HepG2 (cell line): ENCODE data around the gene FRMD4A. TPM values are rescaled to one million over a fixed set of nuclear protein-coding genes. Genes with fewer than 3 reads are reported as not detected.

ENCODE experiments used
- ATAC-seq: fragments of 200-7000 bp; cut with Tn5 transposase; 3 replicates; pipeline ENCODE4 v1.9.1; 2020; ENCODE audit warnings: mild to moderate bottlenecking, moderate library complexity
- BruUV-seq: library from RNA; stranded (reverse); fragments of 400-500 nt; replicated peaks from 2 replicates; lab custom pipeline; 2021; lab: Mats Ljungman, UMichigan
- CTCF ChIA-PET: fragments of 300-600 bp; formaldehyde crosslinking; extraction: SDS; loops from one replicate; lab custom pipeline; 2021; ENCODE audit warnings: low total read pairs, inconsistent platforms, low intra/inter-chr PET ratio; lab: Yijun Ruan, JAX
- POLR2A ChIA-PET: fragments of 350-600 bp; sonication (Branson Sonifier 250); formaldehyde crosslinking; loops from one replicate; lab custom pipeline; 2020; ENCODE audit warnings: antibody characterized with exemption, inconsistent platforms; lab: Yijun Ruan, JAX
- DNase-seq: peaks from one replicate; pipeline ENCODE4 v3.0.0-alpha.2; 2015; ENCODE audit warnings: low spot score
- FAIRE-seq: peaks from 3 replicates; lab custom pipeline; 2011; peaks lifted over from hg19 to GRCh38; lab: Jason Lieb, UNC
- H2AFZ ChIP-seq: one replicate; pipeline ENCODE4 v1.6.1; 2011; ENCODE audit warnings: low read length, inconsistent platforms
- H3K27ac ChIP-seq: fragments of 300-600 bp; 3 replicates; pipeline ENCODE4 v1.8.0; 2011; ENCODE audit warnings: mixed run types, mild to moderate bottlenecking, mixed read lengths, low read length, inconsistent platforms; ENCODE audit not compliant: insufficient read depth; ENCODE audit errors: extremely low read length
- H3K27me3 ChIP-seq, 2 experiments: fragments of 200-600 bp in 1 of 2; 2 replicates in 1 of 2; 3 replicates in 1 of 2; pipeline versions ENCODE4 v1.6.0 to v1.8.0; 2011; ENCODE audit warnings: low read length in 2 of 2, mild to moderate bottlenecking in 2 of 2, moderate library complexity in 2 of 2, inconsistent platforms in 1 of 2; ENCODE audit not compliant: insufficient read depth in 2 of 2, control insufficient read depth in 1 of 2
- H3K36me3 ChIP-seq, 2 experiments: fragments of 200-600 bp in 1 of 2; replicated peaks in 1 of 2; 2 replicates in 1 of 2; 3 replicates in 1 of 2; pipeline versions ENCODE4 v1.5.1 to v1.8.0; 2011; ENCODE audit warnings: low read length in 2 of 2, inconsistent platforms in 1 of 2; ENCODE audit not compliant: insufficient read depth in 2 of 2, control insufficient read depth in 1 of 2
- H3K4me1 ChIP-seq: 2 replicates; pipeline ENCODE4 v1.5.1; 2012; ENCODE audit warnings: low read length, inconsistent platforms; ENCODE audit not compliant: insufficient read depth
- H3K4me2 ChIP-seq: 2 replicates; pipeline ENCODE4 v1.6.0; 2011; ENCODE audit warnings: low read depth, low read length, inconsistent platforms
- H3K4me3 ChIP-seq, 3 experiments: fragments of 200-600 bp in 1 of 3; sonication (generic), shearing (Covaris generic) in 1 of 3; replicated peaks in 1 of 3; 2 replicates each; pipeline ENCODE4 v1.5.1; 2011 to 2016; ENCODE audit warnings: low read length in 3 of 3, inconsistent platforms in 2 of 3, low read depth in 2 of 3, mild to moderate bottlenecking in 2 of 3, control low read depth in 1 of 3, mixed read lengths in 1 of 3; ENCODE audit not compliant: insufficient read depth in 1 of 3
- H3K79me2 ChIP-seq: one replicate; pipeline ENCODE4 v1.6.1; 2011; ENCODE audit warnings: low read length, inconsistent platforms; ENCODE audit not compliant: insufficient read depth
- H3K9ac ChIP-seq: 2 replicates; pipeline ENCODE4 v1.6.0; 2011; ENCODE audit warnings: mild to moderate bottlenecking, low read depth, low read length, inconsistent platforms; ENCODE audit not compliant: insufficient read depth
- H3K9me3 ChIP-seq: 2 replicates; pipeline ENCODE4 v1.5.1; 2012; ENCODE audit warnings: mild to moderate bottlenecking, low read length
- H4K20me1 ChIP-seq: 2 replicates; pipeline ENCODE4 v1.6.0; 2011; ENCODE audit warnings: inconsistent platforms, mild to moderate bottlenecking, low read length, moderate library complexity; ENCODE audit not compliant: insufficient read depth
- CHD4 ChIP-seq: fragments of 200-600 bp; sonication (generic); IDR thresholded peaks from 2 replicates; pipeline ENCODE4 v1.7.0; 2017; ENCODE audit warnings: mild to moderate bottlenecking, low read length, borderline replicate concordance
- DNMT1 ChIP-seq: sonication (generic); formaldehyde crosslinking; IDR thresholded peaks from 2 replicates; pipeline ENCODE4 v1.5.1; 2020; ENCODE audit warnings: mild to moderate bottlenecking, missing genetic modification reagents
- DZIP1 ChIP-seq: sonication (generic); formaldehyde crosslinking; IDR thresholded peaks from 2 replicates; pipeline ENCODE4 v1.5.0; 2020; ENCODE audit warnings: mild to moderate bottlenecking, missing genetic modification reagents
- FOXK1 ChIP-seq: sonication (generic); formaldehyde crosslinking; IDR thresholded peaks from 2 replicates; pipeline ENCODE4 v1.4.0; 2020; ENCODE audit warnings: low read depth, missing genetic modification reagents, borderline replicate concordance
- HMG20B ChIP-seq: conservative IDR thresholded peaks from 2 replicates; pipeline ENCODE4 v1.6.1; 2016; ENCODE audit warnings: missing genetic modification reagents, missing compliant biosample characterization
- JUND ChIP-seq: sonication (generic); formaldehyde crosslinking; IDR thresholded peaks from 2 replicates; pipeline ENCODE4 v1.8.0; 2022; ENCODE audit warnings: mild to moderate bottlenecking, missing genetic modification reagents
- PCBP1 ChIP-seq: fragments of 200-400 bp; formaldehyde crosslinking; IDR thresholded peaks from 2 replicates; pipeline ENCODE4 v1.6.1; 2017; ENCODE audit warnings: mild to moderate bottlenecking, low read depth, low read length, borderline replicate concordance
- SAP130 ChIP-seq: IDR thresholded peaks from 2 replicates; pipeline ENCODE4 v1.6.1; 2016; ENCODE audit warnings: low read depth
- STAG1 ChIP-seq: sonication (generic); formaldehyde crosslinking; IDR thresholded peaks from 2 replicates; pipeline ENCODE4 v1.4.0; 2020; ENCODE audit warnings: missing genetic modification reagents
- STAT6 ChIP-seq: sonication (generic); formaldehyde crosslinking; IDR thresholded peaks from 2 replicates; pipeline ENCODE4 v1.4.0; 2020; ENCODE audit warnings: missing genetic modification reagents, mild to moderate bottlenecking, borderline replicate concordance
- SUZ12 ChIP-seq: fragments of 150-350 bp; IDR thresholded peaks from 2 replicates; pipeline ENCODE4 v1.6.1; 2014; ENCODE audit warnings: low read depth, low read length
- TGIF2 ChIP-seq: IDR thresholded peaks from 2 replicates; pipeline ENCODE4 v1.6.1; 2016; ENCODE audit warnings: control low read depth, missing compliant biosample characterization
- ZBTB44 ChIP-seq: sonication (generic); formaldehyde crosslinking; IDR thresholded peaks from 2 replicates; pipeline ENCODE4 v1.4.0; 2020; ENCODE audit warnings: missing genetic modification reagents
- ZNF18 ChIP-seq: sonication (generic); formaldehyde crosslinking; IDR thresholded peaks from 2 replicates; pipeline ENCODE4 v1.8.0; 2022; ENCODE audit warnings: mild to moderate bottlenecking, missing genetic modification reagents; ENCODE audit not compliant: insufficient replicate concordance
- ZNF225 ChIP-seq: sonication (generic); formaldehyde crosslinking; IDR thresholded peaks from 2 replicates; pipeline ENCODE4 v1.4.0; 2020; ENCODE audit warnings: mild to moderate bottlenecking, missing genetic modification reagents
- ZNF430 ChIP-seq: sonication (generic); formaldehyde crosslinking; IDR thresholded peaks from 2 replicates; pipeline ENCODE4 v1.9.0; 2021; ENCODE audit warnings: mild to moderate bottlenecking, missing genetic modification reagents
- ZNF510 ChIP-seq: sonication (generic); formaldehyde crosslinking; IDR thresholded peaks from 2 replicates; pipeline ENCODE4 v1.4.0; 2020; ENCODE audit warnings: low read depth, mild to moderate bottlenecking, missing genetic modification reagents
- ZNF782 ChIP-seq: sonication (generic); formaldehyde crosslinking; IDR thresholded peaks from 2 replicates; pipeline ENCODE4 v1.4.0; 2020; ENCODE audit warnings: missing genetic modification reagents, mild to moderate bottlenecking, borderline replicate concordance
- WGBS: methylation state at CpG from one replicate; pipeline ENCODE4 v1.1.6; 2017; ENCODE audit warnings: low lambda C conversion rate; 5-methylcytosine and 5-hydroxymethylcytosine counted together
- in situ Hi-C: cut with HindIII; loops from 2 replicates; pipeline ENCODE4 v1.10.0; 2017; ENCODE audit warnings: low pct_unique_long_range_greater_than_20kb; ENCODE audit not compliant: extremely low pct_ligation_motif_present
- intact Hi-C: fragments of 100-400 bp; cut with micrococcal nuclease; formaldehyde crosslinking; loops from one replicate; pipeline ENCODE4 v1.10.0; 2022; ENCODE audit not compliant: unreplicated experiment
- polyA plus RNA-seq, 8 experiments: library from polyadenylated mRNA; depleted of rRNA in 3 of 8; stranded (reverse) in 7 of 8; unstranded in 1 of 8; fragments of >200 nt; fragmentation: Illumina TruSeq in 4 of 8; extraction: Trizol in 4 of 8; gene quantifications; 2 replicates each; pipeline versions ENCODE4 v1.2.1 to v1.2.3, GENCODE V29; 2011 to 2016; ENCODE audit warnings: low read depth in 4 of 8, missing spikeins in 1 of 8, mixed read lengths in 1 of 8; ENCODE audit not compliant: insufficient read depth in 1 of 8
- total RNA-seq, 5 experiments: library from RNA; depleted of rRNA; stranded (reverse); fragments of >200 nt; fragmentation: Illumina TruSeq; extraction: Trizol; gene quantifications; 2 replicates each; pipeline ENCODE4 v1.2.3, GENCODE V29; 2016; ENCODE audit warnings: low read depth in 1 of 5

FRMD4A gene
- total and polyA plus RNA-seq, 2 of the 13 experiments (the other 11 are each of a cell fraction or from before 2014, with no cell fraction given) = 0.09 to 0.26 TPM

GRCh38 chr10:14309593-14309992, 21.1 kb downstream of the FRMD4A start:
- FAIRE-seq (no peak), DNase-seq (no peak), ATAC-seq (no peak)
- Histone ChIP-seq H3K36me3 (no peaks in the 10 kb centered on the region), H3K4me1 (no peaks in the 10 kb centered on the region), H3K4me2 (no peak overlapping the region), H3K9ac (no peak overlapping the region), H3K9me3 (no peaks in the 10 kb centered on the region), H3K4me3 (no peak overlapping the region), H4K20me1 (no peaks in the 10 kb centered on the region), H3K27ac (no peak overlapping the region), H3K27me3 (peaks cover 0 to 3% of the 10 kb centered on the region in 2 experiments; a peak in 1 of 5 replicates), H3K79me2 (no peaks in the 10 kb centered on the region), H2AFZ (no peak overlapping the region)
- POLR2A ChIA-PET = no interaction called here
- TF ChIP-seq STAG1 (CRISPR knock-in tag) (no peak), DZIP1 (CRISPR knock-in tag) (no peak), FOXK1 (CRISPR knock-in tag) (no peak), HMG20B (CRISPR knock-in tag) (no peak), ZBTB44 (no peak), SAP130 (CRISPR knock-in tag) (no peak), ZNF510 (CRISPR knock-in tag) (no peak), DNMT1 (CRISPR knock-in tag) (no peak), ZNF782 (no peak), TGIF2 (CRISPR knock-in tag) (no peak), JUND (CRISPR knock-in tag) (no peak), STAT6 (CRISPR knock-in tag) (no peak), PCBP1 (no peak), ZNF18 (CRISPR knock-in tag) (no peak), CHD4 (no peak), ZNF430 (CRISPR knock-in tag) (no peak), ZNF225 (no peak), SUZ12 (no peak)
- intact Hi-C loops = no loop called here
- in situ Hi-C loops = no loop called here
- no TSS peak for BruUV-seq
- WGBS = 7% methylated on average over 10 of the region's 10 CpGs
- CTCF ChIA-PET = no interaction called here
